K562 (cell line): ENCODE data around the gene PBX1.

Experiments used
- CHD4 ChIP-seq: fragments of 200-600 bp; sonication (generic); IDR thresholded peaks from 3 replicates; pipeline ENCODE4 v1.6.1; 2012; ENCODE audit warnings: low read depth, mild to moderate bottlenecking, mixed read lengths, low read length, inconsistent platforms; ENCODE audit not compliant: insufficient read depth, insufficient replicate concordance, poor library complexity, severe bottlenecking
- CTCF ChIP-seq, 3 experiments: IDR thresholded peaks in 2 of 3; conservative IDR thresholded peaks in 1 of 3; 2 replicates each; pipeline ENCODE4 v1.5.1; 2011 to 2012; ENCODE audit warnings: low read length in 3 of 3, mild to moderate bottlenecking in 3 of 3, control low read depth in 2 of 3, improper control_type of control experiment in 1 of 3, inconsistent platforms in 1 of 3, low read depth in 1 of 3, mixed read lengths in 1 of 3, moderate library complexity in 1 of 3; ENCODE audit not compliant: insufficient read depth in 2 of 3
- ESRRA ChIP-seq: fragments of 450-650 bp; IDR thresholded peaks from 2 replicates; pipeline ENCODE4 v1.6.1; 2014; ENCODE audit warnings: low read depth, mild to moderate bottlenecking, moderate library complexity, borderline replicate concordance
- FOXM1 ChIP-seq, 2 experiments: fragments of 450-650 bp in 1 of 2; sonication (generic) in 1 of 2; formaldehyde crosslinking in 1 of 2; IDR thresholded peaks; 2 replicates each; pipeline versions ENCODE4 v1.6.1 to v1.9.0; 2017 to 2022; ENCODE audit warnings: low read depth in 2 of 2, mild to moderate bottlenecking in 2 of 2, missing genetic modification reagents in 1 of 2, moderate library complexity in 1 of 2
- MAFK ChIP-seq: IDR thresholded peaks from 2 replicates; pipeline ENCODE4 v1.6.1; 2011; ENCODE audit warnings: low read length, improper control_type of control experiment
- MCM3 ChIP-seq: fragments of 450-650 bp; IDR thresholded peaks from 2 replicates; pipeline ENCODE4 v1.6.1; 2016
- PHF20 ChIP-seq: fragments of 450-650 bp; IDR thresholded peaks from 2 replicates; pipeline ENCODE4 v1.6.1; 2018; ENCODE audit not compliant: partially characterized antibody
- TAF9B ChIP-seq: fragments of 450-650 bp; IDR thresholded peaks from 2 replicates; pipeline ENCODE4 v1.6.1; 2018; ENCODE audit warnings: mild to moderate bottlenecking; ENCODE audit not compliant: partially characterized antibody
- YY1 ChIP-seq, 3 experiments: IDR thresholded peaks; 2 replicates each; pipeline ENCODE4 v1.6.1; 2011; ENCODE audit warnings: low read length in 2 of 3, mild to moderate bottlenecking in 2 of 3, moderate library complexity in 2 of 3, borderline replicate concordance in 1 of 3, control low read depth in 1 of 3, low read depth in 1 of 3; ENCODE audit not compliant: insufficient read depth in 3 of 3, insufficient replicate concordance in 2 of 3, control insufficient read depth in 1 of 3, insufficient read length in 1 of 3; ENCODE audit errors: extremely low read depth in 1 of 3
- ZBTB8A ChIP-seq: fragments of 450-650 bp; IDR thresholded peaks from 2 replicates; pipeline ENCODE4 v1.6.1; 2018; ENCODE audit warnings: mild to moderate bottlenecking, moderate library complexity; ENCODE audit not compliant: partially characterized antibody
- ZNF23 ChIP-seq: fragments of 250-450 bp; sonication (Bioruptor Pico); IDR thresholded peaks from 2 replicates; pipeline ENCODE4 v1.4.0; 2020; ENCODE audit warnings: mild to moderate bottlenecking
- ZNF384 ChIP-seq: IDR thresholded peaks from 2 replicates; pipeline ENCODE4 v1.6.1; 2012; ENCODE audit warnings: low read depth, low read length, improper control_type of control experiment
- TF ChIP-seq, protein P1 (sequence below), 3 experiments: fragments of 200-800 bp in 1 of 3; fragments of 250-450 bp in 1 of 3; fragments of 450-650 bp in 1 of 3; sonication (Bioruptor Pico) in 1 of 3; sonication (Bioruptor generic) in 1 of 3; formaldehyde crosslinking in 1 of 3; IDR thresholded peaks; 2 replicates each; pipeline versions ENCODE4 v1.6.1 to v1.8.0; 2016 to 2022; ENCODE audit warnings: mild to moderate bottlenecking in 2 of 3, missing genetic modification characterization in 2 of 3, missing compliant biosample characterization in 1 of 3, moderate library complexity in 1 of 3

DNA sequence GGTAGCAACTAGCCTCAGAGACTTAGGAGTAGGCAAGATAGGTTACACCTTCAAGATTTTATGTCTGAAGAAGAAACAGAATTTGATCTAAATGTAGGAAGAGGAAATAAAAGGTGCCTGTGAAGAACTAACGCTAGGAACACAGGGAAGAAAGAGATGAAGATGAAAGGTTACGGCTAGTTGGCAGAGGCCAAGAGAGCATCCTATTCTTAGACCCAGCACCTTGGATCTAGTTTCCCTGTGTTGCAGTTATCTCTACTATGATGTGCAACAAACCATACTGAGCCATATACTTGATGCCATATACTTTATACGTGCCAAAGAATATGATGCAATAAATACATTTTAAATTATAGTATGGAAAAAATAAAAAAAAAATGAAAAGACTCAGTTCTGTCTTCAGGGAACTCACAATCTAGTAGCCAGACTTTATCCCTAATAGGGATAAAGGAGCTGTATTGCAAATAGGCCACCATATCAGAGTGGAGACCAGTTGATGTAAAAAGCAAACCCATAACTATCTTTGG lies 181.1 kb downstream of the PBX1 start:
- TF ChIP-seq ESRRA (no peak), FOXM1 (IDR thresholded peaks at IDR 0.05; ENCODE audit: low read depth) (no peak), FOXM1 (CRISPR knock-in tag; IDR thresholded peaks at IDR 0.05; ENCODE audit: low read depth) (no peak), YY1 (IDR thresholded peaks at IDR 0.05; ENCODE audit: borderline replicate concordance in 1 of 3, control insufficient read depth in 1 of 3, extremely low read depth in 1 of 3, insufficient read depth in 3 of 3, insufficient read length in 1 of 3, insufficient replicate concordance in 2 of 3, low read depth in 1 of 3, low read length in 2 of 3) (no peak), PHF20 (no peak), ZBTB8A (no peak), CTCF (IDR thresholded peaks at IDR 0.05 in 2 of 3, conservative IDR thresholded peaks at IDR 0.05 in 1 of 3; ENCODE audit: insufficient read depth in 2 of 3, low read depth in 1 of 3, low read length in 3 of 3) (no peak), TAF9B (no peak), MCM3 (no peak), CHD4 (no peak), ZNF23 (CRISPR knock-in tag) (no peak), ZNF384 (no peak), MAFK (no peak)
- TF ChIP-seq, protein P1, sequence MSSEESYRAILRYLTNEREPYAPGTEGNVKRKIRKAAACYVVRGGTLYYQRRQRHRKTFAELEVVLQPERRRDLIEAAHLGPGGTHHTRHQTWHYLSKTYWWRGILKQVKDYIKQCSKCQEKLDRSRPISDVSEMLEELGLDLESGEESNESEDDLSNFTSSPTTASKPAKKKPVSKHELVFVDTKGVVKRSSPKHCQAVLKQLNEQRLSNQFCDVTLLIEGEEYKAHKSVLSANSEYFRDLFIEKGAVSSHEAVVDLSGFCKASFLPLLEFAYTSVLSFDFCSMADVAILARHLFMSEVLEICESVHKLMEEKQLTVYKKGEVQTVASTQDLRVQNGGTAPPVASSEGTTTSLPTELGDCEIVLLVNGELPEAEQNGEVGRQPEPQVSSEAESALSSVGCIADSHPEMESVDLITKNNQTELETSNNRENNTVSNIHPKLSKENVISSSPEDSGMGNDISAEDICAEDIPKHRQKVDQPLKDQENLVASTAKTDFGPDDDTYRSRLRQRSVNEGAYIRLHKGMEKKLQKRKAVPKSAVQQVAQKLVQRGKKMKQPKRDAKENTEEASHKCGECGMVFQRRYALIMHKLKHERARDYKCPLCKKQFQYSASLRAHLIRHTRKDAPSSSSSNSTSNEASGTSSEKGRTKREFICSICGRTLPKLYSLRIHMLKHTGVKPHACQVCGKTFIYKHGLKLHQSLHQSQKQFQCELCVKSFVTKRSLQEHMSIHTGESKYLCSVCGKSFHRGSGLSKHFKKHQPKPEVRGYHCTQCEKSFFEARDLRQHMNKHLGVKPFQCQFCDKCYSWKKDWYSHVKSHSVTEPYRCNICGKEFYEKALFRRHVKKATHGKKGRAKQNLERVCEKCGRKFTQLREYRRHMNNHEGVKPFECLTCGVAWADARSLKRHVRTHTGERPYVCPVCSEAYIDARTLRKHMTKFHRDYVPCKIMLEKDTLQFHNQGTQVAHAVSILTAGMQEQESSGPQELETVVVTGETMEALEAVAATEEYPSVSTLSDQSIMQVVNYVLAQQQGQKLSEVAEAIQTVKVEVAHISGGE (CRISPR knock-in tag; IDR thresholded peaks at IDR 0.05), result no peak
